Liver (tissue), 9 donors: ENCODE measurements around the gene PAIP2. TPM values are rescaled to one million over a fixed set of nuclear protein-coding genes. Genes with fewer than 3 reads are reported as not detected.

ENCODE experiments used
- DNase-seq: peaks from one replicate; pipeline ENCODE4 v3.0.0-alpha.2; 2017; ENCODE audit warnings: low spot score
- H3K27ac ChIP-seq, 2 donors: one replicate each; pipeline ENCODE4 v1.7.0; 2013; ENCODE audit warnings: inconsistent platforms in 2 of 2, low read length in 2 of 2, control low read depth in 1 of 2, low read depth in 1 of 2, mild to moderate bottlenecking in 1 of 2
- H3K27me3 ChIP-seq, 4 donors: one replicate each; pipeline versions ENCODE4 v1.6.1 to v1.7.0; 2013; ENCODE audit warnings: low read length in 3 of 4, inconsistent platforms in 1 of 4, mild to moderate bottlenecking in 1 of 4, moderate library complexity in 1 of 4; ENCODE audit not compliant: control insufficient read depth in 4 of 4, insufficient read depth in 4 of 4
- H3K36me3 ChIP-seq, 4 donors: one replicate each; pipeline versions ENCODE4 v1.6.1 to v1.7.0; 2013; ENCODE audit warnings: low read length in 3 of 4, mild to moderate bottlenecking in 3 of 4, low read depth in 1 of 4, moderate library complexity in 1 of 4; ENCODE audit not compliant: control insufficient read depth in 4 of 4, insufficient read depth in 3 of 4
- H3K4me1 ChIP-seq, 4 donors: one replicate each; pipeline versions ENCODE4 v1.6.1 to v1.7.0; 2013; ENCODE audit warnings: low read length in 3 of 4, mild to moderate bottlenecking in 3 of 4, moderate library complexity in 1 of 4; ENCODE audit not compliant: control insufficient read depth in 4 of 4, insufficient read depth in 4 of 4
- H3K4me3 ChIP-seq, 3 donors: one replicate each; pipeline versions ENCODE4 v1.6.1 to v1.7.0; 2013; ENCODE audit warnings: low read length in 3 of 3, control low read depth in 1 of 3, low read depth in 1 of 3, mild to moderate bottlenecking in 1 of 3
- H3K9ac ChIP-seq, 2 donors: one replicate each; pipeline ENCODE4 v1.7.0; 2013; ENCODE audit warnings: low read length in 2 of 2, mild to moderate bottlenecking in 2 of 2, moderate library complexity in 2 of 2, control low read depth in 1 of 2, low read depth in 1 of 2
- H3K9me3 ChIP-seq, 4 donors: one replicate each; pipeline versions ENCODE4 v1.6.1 to v1.7.0; 2013; ENCODE audit warnings: low read length in 3 of 4; ENCODE audit not compliant: control insufficient read depth in 4 of 4
- EGR1 ChIP-seq, 2 donors: IDR thresholded peaks; 2 replicates each; pipeline ENCODE4 v1.6.1; 2016 to 2018; ENCODE audit warnings: antibody characterized with exemption in 2 of 2, low read depth in 2 of 2
- FOXA1 ChIP-seq: IDR thresholded peaks from 2 replicates; pipeline ENCODE4 v1.6.1; 2016; ENCODE audit warnings: antibody characterized with exemption
- FOXA2 ChIP-seq: IDR thresholded peaks from 2 replicates; pipeline ENCODE4 v1.6.1; 2016; ENCODE audit warnings: antibody characterized with exemption
- GABPA ChIP-seq, 2 donors: IDR thresholded peaks in 1 of 2; conservative IDR thresholded peaks in 1 of 2; 2 replicates each; pipeline ENCODE4 v1.6.1; 2016; ENCODE audit warnings: antibody characterized with exemption in 2 of 2, mild to moderate bottlenecking in 1 of 2, moderate library complexity in 1 of 2
- HNF4A ChIP-seq, 2 donors: conservative IDR thresholded peaks; 2 replicates each; pipeline ENCODE4 v1.6.1; 2016; ENCODE audit warnings: antibody characterized with exemption in 2 of 2, mild to moderate bottlenecking in 2 of 2
- HNF4G ChIP-seq: IDR thresholded peaks from 2 replicates; pipeline ENCODE4 v1.6.1; 2016; ENCODE audit warnings: antibody characterized with exemption
- JUND ChIP-seq, 2 donors: IDR thresholded peaks; 2 replicates each; pipeline ENCODE4 v1.6.1; 2016; ENCODE audit warnings: antibody characterized with exemption in 2 of 2
- NR2F2 ChIP-seq: IDR thresholded peaks from 2 replicates; pipeline ENCODE4 v1.6.1; 2016; ENCODE audit warnings: antibody characterized with exemption
- RAD21 ChIP-seq, 2 donors: IDR thresholded peaks; 2 replicates each; pipeline ENCODE4 v1.6.1; 2016; ENCODE audit warnings: antibody characterized with exemption in 2 of 2, mild to moderate bottlenecking in 2 of 2
- SP1 ChIP-seq: IDR thresholded peaks from 2 replicates; pipeline ENCODE4 v1.6.1; 2018; ENCODE audit warnings: antibody characterized with exemption, mild to moderate bottlenecking
- TAF1 ChIP-seq: conservative IDR thresholded peaks from 2 replicates; pipeline ENCODE4 v1.6.1; 2016; ENCODE audit warnings: antibody characterized with exemption, mild to moderate bottlenecking
- YY1 ChIP-seq: IDR thresholded peaks from 2 replicates; pipeline ENCODE4 v1.6.1; 2016; ENCODE audit warnings: antibody characterized with exemption, mild to moderate bottlenecking
- WGBS: extraction: QIAGEN DNeasy Blood & Tissue Kit; methylation state at CpG from one replicate; pipeline ENCODE4 v1.1.7; 2013; 5-methylcytosine and 5-hydroxymethylcytosine counted together
- polyA plus RNA-seq, 2 donors: library from polyadenylated mRNA; stranded (reverse) in 1 of 2; unstranded in 1 of 2; fragments of 200-250 nt in 1 of 2; fragments of >200 nt in 1 of 2; fragmentation: Nextera tagmentation in 1 of 2; extraction: Ambion mirVana in 1 of 2; gene quantifications; one replicate each; pipeline versions ENCODE4 v1.2.1 to v1.2.3, GENCODE V29; 2013 to 2015
- total RNA-seq, 2 donors: library from RNA; depleted of rRNA; stranded (reverse); fragments of >200 nt; gene quantifications; one replicate each; pipeline ENCODE4 v1.2.3, GENCODE V29; 2014
- TF ChIP-seq, protein P1 (sequence below): IDR thresholded peaks from 2 replicates; pipeline ENCODE4 v1.6.1; 2016; ENCODE audit warnings: antibody characterized with exemption
- TF ChIP-seq, protein P2 (sequence below): IDR thresholded peaks from 2 replicates; pipeline ENCODE4 v1.6.1; 2016; ENCODE audit warnings: antibody characterized with exemption
- TF ChIP-seq, protein P3 (sequence below): fragments of 150-350 bp; IDR thresholded peaks from 2 replicates; pipeline ENCODE4 v1.5.1; 2017; ENCODE audit warnings: improper control_type of control experiment, low read depth, low read length; ENCODE audit not compliant: missing input control
- TF ChIP-seq, protein P4 (sequence below): IDR thresholded peaks from 2 replicates; pipeline ENCODE4 v1.6.1; 2016; ENCODE audit warnings: antibody characterized with exemption
- TF ChIP-seq, protein P5 (sequence below): IDR thresholded peaks from 2 replicates; pipeline ENCODE4 v1.6.1; 2016; ENCODE audit warnings: antibody characterized with exemption, mild to moderate bottlenecking
- donor health status: healthy.
- donor health status: healthy.
- donor health status: healthy.
- donor health status: healthy.
- donor health status: healthy.

The PAIP2 gene
- total and polyA plus RNA-seq, 4 donors = 41.5 to 63.2 (median 45.1) TPM

DNA sequence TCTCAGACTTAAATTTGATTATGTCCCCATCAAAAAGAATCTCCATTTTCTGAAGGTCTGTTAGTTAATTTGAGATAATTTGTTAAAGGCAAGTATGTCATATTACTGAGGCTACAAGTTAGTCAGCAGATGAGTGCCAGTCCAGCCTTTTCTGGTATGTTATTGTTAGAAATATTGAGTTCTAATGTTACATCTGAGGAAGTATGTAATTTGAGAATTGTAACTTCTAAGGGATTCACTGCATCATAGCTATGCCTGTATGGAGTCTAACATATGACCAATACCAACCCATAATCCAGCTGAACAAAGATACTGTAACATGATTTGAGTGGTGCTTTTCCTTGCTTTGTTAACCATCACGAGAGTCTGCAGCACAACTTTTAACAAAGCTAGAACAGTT is 27.5 kb downstream of the PAIP2 start:
- Histone ChIP-seq H3K9me3 (no peaks in the 10 kb centered on the region), H3K9ac (no peak overlapping the region), H3K27ac (no peak overlapping the region), H3K4me1 (peaks cover 2 to 12% (median 8%) of the 10 kb centered on the region in 4 donors), H3K4me3 (no peak overlapping the region), H3K27me3 (no peaks in the 10 kb centered on the region), H3K36me3 (peaks cover 17 to 47% (median 32%) of the 10 kb centered on the region in 4 donors)
- 96% methylated on average over 1 of the region's 1 CpG for WGBS
- no peak for DNase-seq
- TF ChIP-seq, protein P1, sequence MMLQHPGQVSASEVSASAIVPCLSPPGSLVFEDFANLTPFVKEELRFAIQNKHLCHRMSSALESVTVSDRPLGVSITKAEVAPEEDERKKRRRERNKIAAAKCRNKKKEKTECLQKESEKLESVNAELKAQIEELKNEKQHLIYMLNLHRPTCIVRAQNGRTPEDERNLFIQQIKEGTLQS = no peak
- TF ChIP-seq, protein P2, sequence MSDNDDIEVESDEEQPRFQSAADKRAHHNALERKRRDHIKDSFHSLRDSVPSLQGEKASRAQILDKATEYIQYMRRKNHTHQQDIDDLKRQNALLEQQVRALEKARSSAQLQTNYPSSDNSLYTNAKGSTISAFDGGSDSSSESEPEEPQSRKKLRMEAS = no peak
- TF ChIP-seq, protein P3, sequence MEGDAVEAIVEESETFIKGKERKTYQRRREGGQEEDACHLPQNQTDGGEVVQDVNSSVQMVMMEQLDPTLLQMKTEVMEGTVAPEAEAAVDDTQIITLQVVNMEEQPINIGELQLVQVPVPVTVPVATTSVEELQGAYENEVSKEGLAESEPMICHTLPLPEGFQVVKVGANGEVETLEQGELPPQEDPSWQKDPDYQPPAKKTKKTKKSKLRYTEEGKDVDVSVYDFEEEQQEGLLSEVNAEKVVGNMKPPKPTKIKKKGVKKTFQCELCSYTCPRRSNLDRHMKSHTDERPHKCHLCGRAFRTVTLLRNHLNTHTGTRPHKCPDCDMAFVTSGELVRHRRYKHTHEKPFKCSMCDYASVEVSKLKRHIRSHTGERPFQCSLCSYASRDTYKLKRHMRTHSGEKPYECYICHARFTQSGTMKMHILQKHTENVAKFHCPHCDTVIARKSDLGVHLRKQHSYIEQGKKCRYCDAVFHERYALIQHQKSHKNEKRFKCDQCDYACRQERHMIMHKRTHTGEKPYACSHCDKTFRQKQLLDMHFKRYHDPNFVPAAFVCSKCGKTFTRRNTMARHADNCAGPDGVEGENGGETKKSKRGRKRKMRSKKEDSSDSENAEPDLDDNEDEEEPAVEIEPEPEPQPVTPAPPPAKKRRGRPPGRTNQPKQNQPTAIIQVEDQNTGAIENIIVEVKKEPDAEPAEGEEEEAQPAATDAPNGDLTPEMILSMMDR = no peak
- TF ChIP-seq YY1 (no peak), NR2F2 (no peak), HNF4A (conservative IDR thresholded peaks at IDR 0.05) (no peak), HNF4G (no peak), GABPA (IDR thresholded peaks at IDR 0.05 in 1 of 2, conservative IDR thresholded peaks at IDR 0.05 in 1 of 2) (no peak), SP1 (no peak), JUND (IDR thresholded peaks at IDR 0.05) (no peak), FOXA1 (no peak), TAF1 (no peak), EGR1 (IDR thresholded peaks at IDR 0.05; ENCODE audit: low read depth in 2 of 2) (no peak)
- TF ChIP-seq, protein P4, sequence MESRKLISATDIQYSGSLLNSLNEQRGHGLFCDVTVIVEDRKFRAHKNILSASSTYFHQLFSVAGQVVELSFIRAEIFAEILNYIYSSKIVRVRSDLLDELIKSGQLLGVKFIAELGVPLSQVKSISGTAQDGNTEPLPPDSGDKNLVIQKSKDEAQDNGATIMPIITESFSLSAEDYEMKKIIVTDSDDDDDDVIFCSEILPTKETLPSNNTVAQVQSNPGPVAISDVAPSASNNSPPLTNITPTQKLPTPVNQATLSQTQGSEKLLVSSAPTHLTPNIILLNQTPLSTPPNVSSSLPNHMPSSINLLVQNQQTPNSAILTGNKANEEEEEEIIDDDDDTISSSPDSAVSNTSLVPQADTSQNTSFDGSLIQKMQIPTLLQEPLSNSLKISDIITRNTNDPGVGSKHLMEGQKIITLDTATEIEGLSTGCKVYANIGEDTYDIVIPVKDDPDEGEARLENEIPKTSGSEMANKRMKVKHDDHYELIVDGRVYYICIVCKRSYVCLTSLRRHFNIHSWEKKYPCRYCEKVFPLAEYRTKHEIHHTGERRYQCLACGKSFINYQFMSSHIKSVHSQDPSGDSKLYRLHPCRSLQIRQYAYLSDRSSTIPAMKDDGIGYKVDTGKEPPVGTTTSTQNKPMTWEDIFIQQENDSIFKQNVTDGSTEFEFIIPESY = no peak

DNA sequence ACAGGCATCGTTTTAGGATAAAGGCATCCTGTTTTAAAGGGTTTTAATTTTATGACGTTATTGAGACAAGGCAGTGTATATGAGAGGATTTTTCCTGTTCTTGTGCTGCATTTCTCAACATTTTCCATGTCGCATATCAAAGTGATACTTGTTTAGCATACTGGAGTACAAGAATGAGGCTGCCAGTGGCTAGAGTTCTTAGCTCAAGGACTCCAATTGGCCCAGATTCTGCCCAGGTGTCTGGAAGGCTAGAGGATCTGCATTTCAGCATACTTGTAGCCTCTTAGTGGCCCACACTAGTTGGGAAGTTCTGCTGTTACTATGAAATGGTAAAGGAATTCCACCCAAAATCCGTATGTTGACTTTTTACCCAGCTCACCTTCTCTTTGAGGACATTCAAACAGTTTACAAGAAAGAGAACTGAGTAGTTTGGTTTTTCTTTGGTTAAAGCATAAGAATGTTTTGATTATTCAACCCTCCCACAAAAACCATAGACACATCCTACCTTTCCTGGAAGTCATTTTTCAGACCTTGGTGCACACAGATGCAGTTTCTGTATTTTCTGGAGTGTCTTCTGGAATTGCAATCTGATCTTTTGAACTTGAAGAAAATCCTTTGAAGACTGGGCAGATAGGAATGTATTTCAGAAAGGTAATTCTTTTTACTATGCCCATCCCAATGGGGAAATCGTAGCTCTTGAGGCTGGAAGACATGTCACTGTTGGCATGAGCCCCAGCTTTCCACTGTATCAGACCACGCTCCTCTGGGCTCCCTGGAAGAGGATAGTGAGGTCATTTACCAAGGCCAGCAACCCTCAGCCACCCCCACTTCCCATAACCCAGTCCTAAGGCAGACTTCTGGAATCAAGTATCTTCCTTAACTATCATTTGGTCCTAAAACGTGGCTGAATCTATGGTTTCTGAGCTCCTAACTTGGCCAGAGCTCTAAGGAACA is 30.1 kb downstream of the PAIP2 start:
- H3K4me3 ChIP-seq = no peak overlapping the region
- no peak overlapping the region for H3K27ac ChIP-seq
- TF ChIP-seq YY1 (no peak), HNF4A (conservative IDR thresholded peaks at IDR 0.05) (no peak), FOXA2 (no peak), HNF4G (no peak), RAD21 (IDR thresholded peaks at IDR 0.05) (no peak), SP1 (no peak), NR2F2 (no peak)
- TF ChIP-seq, protein P3 = no peak
- TF ChIP-seq, protein P5, sequence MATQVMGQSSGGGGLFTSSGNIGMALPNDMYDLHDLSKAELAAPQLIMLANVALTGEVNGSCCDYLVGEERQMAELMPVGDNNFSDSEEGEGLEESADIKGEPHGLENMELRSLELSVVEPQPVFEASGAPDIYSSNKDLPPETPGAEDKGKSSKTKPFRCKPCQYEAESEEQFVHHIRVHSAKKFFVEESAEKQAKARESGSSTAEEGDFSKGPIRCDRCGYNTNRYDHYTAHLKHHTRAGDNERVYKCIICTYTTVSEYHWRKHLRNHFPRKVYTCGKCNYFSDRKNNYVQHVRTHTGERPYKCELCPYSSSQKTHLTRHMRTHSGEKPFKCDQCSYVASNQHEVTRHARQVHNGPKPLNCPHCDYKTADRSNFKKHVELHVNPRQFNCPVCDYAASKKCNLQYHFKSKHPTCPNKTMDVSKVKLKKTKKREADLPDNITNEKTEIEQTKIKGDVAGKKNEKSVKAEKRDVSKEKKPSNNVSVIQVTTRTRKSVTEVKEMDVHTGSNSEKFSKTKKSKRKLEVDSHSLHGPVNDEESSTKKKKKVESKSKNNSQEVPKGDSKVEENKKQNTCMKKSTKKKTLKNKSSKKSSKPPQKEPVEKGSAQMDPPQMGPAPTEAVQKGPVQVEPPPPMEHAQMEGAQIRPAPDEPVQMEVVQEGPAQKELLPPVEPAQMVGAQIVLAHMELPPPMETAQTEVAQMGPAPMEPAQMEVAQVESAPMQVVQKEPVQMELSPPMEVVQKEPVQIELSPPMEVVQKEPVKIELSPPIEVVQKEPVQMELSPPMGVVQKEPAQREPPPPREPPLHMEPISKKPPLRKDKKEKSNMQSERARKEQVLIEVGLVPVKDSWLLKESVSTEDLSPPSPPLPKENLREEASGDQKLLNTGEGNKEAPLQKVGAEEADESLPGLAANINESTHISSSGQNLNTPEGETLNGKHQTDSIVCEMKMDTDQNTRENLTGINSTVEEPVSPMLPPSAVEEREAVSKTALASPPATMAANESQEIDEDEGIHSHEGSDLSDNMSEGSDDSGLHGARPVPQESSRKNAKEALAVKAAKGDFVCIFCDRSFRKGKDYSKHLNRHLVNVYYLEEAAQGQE = no peak
- TF ChIP-seq, protein P1 = no peak
- TF ChIP-seq, protein P4 = no peak
- H3K9ac ChIP-seq = no peak overlapping the region
- peaks cover 5 to 31% (median 17%) of the 10 kb centered on the region in 4 donors for H3K36me3 ChIP-seq
- H3K4me1 ChIP-seq = peaks cover 2 to 20% (median 10%) of the 10 kb centered on the region in 4 donors
- H3K9me3 ChIP-seq = no peaks in the 10 kb centered on the region
- WGBS = 88% methylated on average over 7 of the region's 7 CpGs
- H3K27me3 ChIP-seq = no peaks in the 10 kb centered on the region
- DNase-seq = no peak
